Kidney glomerular epithelial cell (primary cell): Measurements from ENCODE around the gene WNT9B.
"Not testable (repeated sequence)": the region's sequence is repeated elsewhere in the genome, so short reads cannot be mapped to it uniquely, and the experiment has no call there.

Experiments used
- DNase-seq: peaks from one replicate; lab custom pipeline; 2025; lab: John Stamatoyannopoulos, UW

WNT9B gene

GRCh38 chr17:46910179-46910927, 59.0 kb downstream of the WNT9B start:
- no peak for DNase-seq

GRCh38 chr17:46911311-46911710, 59.9 kb downstream of the WNT9B start:
- no peak for DNase-seq

- DNase-seq = no peak
Measured at GRCh38 chr17:46915596-46915995, 64.2 kb downstream of the WNT9B start.

- DNase-seq = no peak
Measured at GRCh38 chr17:46916211-46916610, 64.8 kb downstream of the WNT9B start.

- DNase-seq = no peak
Measured at GRCh38 chr17:46916623-46917022, 65.2 kb downstream of the WNT9B start.

GRCh38 chr17:46917041-46917440, 65.7 kb downstream of the WNT9B start:
- DNase-seq = no peak

- no peak for DNase-seq
Measured at GRCh38 chr17:46917516-46917915, 66.1 kb downstream of the WNT9B start.

GRCh38 chr17:46921962-46922361, 70.6 kb downstream of the WNT9B start:
- not testable (repeated sequence) for DNase-seq

- no peak for DNase-seq
Measured at GRCh38 chr17:46922487-46922803, 71.1 kb downstream of the WNT9B start.

- DNase-seq = peak; percentile 98
Measured at GRCh38 chr17:46922804-46923635, 71.6 kb downstream of the WNT9B start, which contains the start of gene GOSR2. Gene GOSR2, plus strand, starts transcription at chr17:46923160. Its CDS starts 33 bp downstream, at chr17:46923193.

- DNase-seq = no peak
Measured at GRCh38 chr17:46925185-46925868, 73.9 kb downstream of the WNT9B start.

GRCh38 chr17:46928467-46929261, 77.3 kb downstream of the WNT9B start:
- no peak for DNase-seq

GRCh38 chr17:46929413-46929812, 78.0 kb downstream of the WNT9B start:
- peak; percentile 12 for DNase-seq

GRCh38 chr17:46930051-46930450, 78.7 kb downstream of the WNT9B start:
- DNase-seq = no peak

- DNase-seq = no peak
Measured at GRCh38 chr17:46931596-46931995, 80.2 kb downstream of the WNT9B start.

GRCh38 chr17:46935658-46936266, 84.4 kb downstream of the WNT9B start:
- no peak for DNase-seq
